AG09309 (cell line): ENCODE measurements around the gene PPP4C.
"Not testable (repeated sequence)": the region's sequence is repeated elsewhere in the genome, so short reads cannot be mapped to it uniquely, and the experiment has no call there.

ENCODE experiments used
- DNase-seq: peaks from one replicate; pipeline ENCODE4 v3.0.0-alpha.2; 2010; ENCODE audit warnings: low read depth
- H3K4me3 ChIP-seq: 2 replicates; pipeline ENCODE4 v1.5.1; 2011; ENCODE audit warnings: mild to moderate bottlenecking, low read depth, low read length, moderate library complexity; ENCODE audit not compliant: control insufficient read depth
- TF ChIP-seq, protein P1 (sequence below): IDR thresholded peaks from 2 replicates; pipeline ENCODE4 v1.5.1; 2011; ENCODE audit warnings: mild to moderate bottlenecking, low read depth, low read length, inconsistent platforms; ENCODE audit not compliant: insufficient read depth, control insufficient read depth; ENCODE audit errors: missing control alignments

PPP4C gene

GRCh38 chr16:30124985-30125379, 49.2 kb downstream of the PPP4C start:
- H3K4me3 ChIP-seq, result no peak overlapping the region
- DNase-seq, result no peak
- TF ChIP-seq, protein P1, sequence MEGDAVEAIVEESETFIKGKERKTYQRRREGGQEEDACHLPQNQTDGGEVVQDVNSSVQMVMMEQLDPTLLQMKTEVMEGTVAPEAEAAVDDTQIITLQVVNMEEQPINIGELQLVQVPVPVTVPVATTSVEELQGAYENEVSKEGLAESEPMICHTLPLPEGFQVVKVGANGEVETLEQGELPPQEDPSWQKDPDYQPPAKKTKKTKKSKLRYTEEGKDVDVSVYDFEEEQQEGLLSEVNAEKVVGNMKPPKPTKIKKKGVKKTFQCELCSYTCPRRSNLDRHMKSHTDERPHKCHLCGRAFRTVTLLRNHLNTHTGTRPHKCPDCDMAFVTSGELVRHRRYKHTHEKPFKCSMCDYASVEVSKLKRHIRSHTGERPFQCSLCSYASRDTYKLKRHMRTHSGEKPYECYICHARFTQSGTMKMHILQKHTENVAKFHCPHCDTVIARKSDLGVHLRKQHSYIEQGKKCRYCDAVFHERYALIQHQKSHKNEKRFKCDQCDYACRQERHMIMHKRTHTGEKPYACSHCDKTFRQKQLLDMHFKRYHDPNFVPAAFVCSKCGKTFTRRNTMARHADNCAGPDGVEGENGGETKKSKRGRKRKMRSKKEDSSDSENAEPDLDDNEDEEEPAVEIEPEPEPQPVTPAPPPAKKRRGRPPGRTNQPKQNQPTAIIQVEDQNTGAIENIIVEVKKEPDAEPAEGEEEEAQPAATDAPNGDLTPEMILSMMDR, result no peak

GRCh38 chr16:30125690-30126089, 49.9 kb downstream of the PPP4C start:
- not testable (repeated sequence) for DNase-seq, H3K4me3 ChIP-seq

DNA sequence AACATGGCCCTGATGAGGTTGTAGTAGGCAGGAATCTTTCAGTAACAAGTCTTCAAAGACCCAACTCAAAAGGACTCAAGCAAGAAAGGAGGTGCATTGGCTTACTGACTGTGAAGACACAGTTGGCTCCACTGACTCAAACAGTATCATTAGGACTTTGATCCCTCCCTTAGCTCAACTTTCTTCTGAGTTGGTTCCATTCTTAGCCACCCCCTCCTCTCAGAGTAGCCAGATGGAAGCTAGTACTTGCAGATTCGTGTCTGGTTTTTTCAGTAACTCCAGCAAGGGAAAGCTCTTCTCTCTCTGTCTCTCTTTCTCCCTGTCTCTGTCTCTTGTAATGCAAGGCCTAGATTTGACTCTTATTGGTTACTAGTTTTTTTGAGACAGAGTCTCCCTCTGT, 52.2 kb downstream of the PPP4C start:
- no peak for DNase-seq
- no peak overlapping the region for H3K4me3 ChIP-seq
- TF ChIP-seq, protein P1, result no peak

GRCh38 chr16:30131869-30132475, 56.2 kb downstream of the PPP4C start:
- no peak for DNase-seq
- no peak overlapping the region for H3K4me3 ChIP-seq
- TF ChIP-seq, protein P1, result no peak

GRCh38 chr16:30132591-30132990, 56.8 kb downstream of the PPP4C start:
- TF ChIP-seq, protein P1, result no peak
- no peak overlapping the region for H3K4me3 ChIP-seq
- DNase-seq, result no peak
